ENCODE data around the gene TMC3.
"Not testable (repeated sequence)": the region's sequence is repeated elsewhere in the genome, so short reads cannot be mapped to it uniquely, and the experiment has no call there.

Gene TMC3

GRCh38 chr15:81384891-81385720, 11.1 kb upstream of the TMC3 start:
- no peak for DNase-seq

- DNase-seq, result no peak
Measured at GRCh38 chr15:81381720-81382119, 7.7 kb upstream of the TMC3 start.

GRCh38 chr15:81380668-81381067, 6.7 kb upstream of the TMC3 start:
- DNase-seq, result no peak

- DNase-seq, result no peak
Measured at GRCh38 chr15:81380203-81380602, 6.2 kb upstream of the TMC3 start.

- DNase-seq, result no peak
Measured at GRCh38 chr15:81379269-81379668, 5.3 kb upstream of the TMC3 start.

GRCh38 chr15:81378443-81378842, 4.4 kb upstream of the TMC3 start:
- DNase-seq, result no peak

GRCh38 chr15:81377871-81378270, 3.9 kb upstream of the TMC3 start:
- no peak for DNase-seq

GRCh38 chr15:81376231-81376630, 2.2 kb upstream of the TMC3 start:
- DNase-seq, result no peak

- no peak for DNase-seq
Measured at GRCh38 chr15:81375461-81375860, 1.4 kb upstream of the TMC3 start.

GRCh38 chr15:81373176-81373575, 837 bp downstream of the TMC3 start:
- DNase-seq, result no peak

- DNase-seq, result no peak
Measured at GRCh38 chr15:81372575-81372974, 1.4 kb downstream of the TMC3 start.

- no peak for DNase-seq
Measured at GRCh38 chr15:81363718-81364500, 10.1 kb downstream of the TMC3 start.

- no peak for DNase-seq
Measured at GRCh38 chr15:81363276-81363675, 10.7 kb downstream of the TMC3 start.

- no peak for DNase-seq
Measured at GRCh38 chr15:81362790-81363189, 11.2 kb downstream of the TMC3 start.

- no peak for DNase-seq
Measured at GRCh38 chr15:81361891-81362290, 12.1 kb downstream of the TMC3 start.

GRCh38 chr15:81360491-81360890, 13.5 kb downstream of the TMC3 start:
- no peak for DNase-seq

- no peak for DNase-seq
Measured at GRCh38 chr15:81358248-81358647, 15.8 kb downstream of the TMC3 start.

GRCh38 chr15:81357180-81357686, 16.8 kb downstream of the TMC3 start:
- DNase-seq, result no peak

- no peak for DNase-seq
Measured at GRCh38 chr15:81356252-81356651, 17.8 kb downstream of the TMC3 start.

GRCh38 chr15:81351651-81352050, 22.4 kb downstream of the TMC3 start:
- no peak for DNase-seq

- DNase-seq, result no peak
Measured at GRCh38 chr15:81349271-81349670, 24.7 kb downstream of the TMC3 start.

- not testable (repeated sequence) for DNase-seq
Measured at GRCh38 chr15:81348691-81349090, 25.3 kb downstream of the TMC3 start.

- DNase-seq, result no peak
Measured at GRCh38 chr15:81347910-81348309, 26.1 kb downstream of the TMC3 start.

GRCh38 chr15:81346611-81347010, 27.4 kb downstream of the TMC3 start:
- DNase-seq, result no peak

All from NCI-H2081 treated with DMSO at 0.1 percent for 48 hours (cell line).